Astrocyte of the cerebellum (primary cell): ENCODE measurements around the gene LMX1B.

Experiments
- DNase-seq: peaks from one replicate; pipeline ENCODE4 v3.0.0-alpha.2; 2011; ENCODE audit warnings: low read depth
- H3K4me3 ChIP-seq: 2 replicates; pipeline ENCODE4 v1.5.1; 2011; ENCODE audit warnings: mild to moderate bottlenecking, low read depth, low read length, moderate library complexity
- CTCF ChIP-seq: IDR thresholded peaks from 2 replicates; pipeline ENCODE4 v1.5.1; 2012; ENCODE audit warnings: low read length, low read depth, moderate library complexity, mild to moderate bottlenecking; ENCODE audit errors: missing control alignments
- in situ Hi-C: cut with HindIII; loops from 2 replicates; pipeline ENCODE4 v1.10.0; 2017; ENCODE audit warnings: low sequenced_read_pairs

Gene LMX1B

GRCh38 chr9:126625329-126626126 lies 11.8 kb downstream of the LMX1B start:
- H3K4me3 ChIP-seq: no peak overlapping the region

GRCh38 chr9:126626127-126626925 lies 12.6 kb downstream of the LMX1B start:
- in situ Hi-C loops: no loop called here
- no peak for TF ChIP-seq CTCF
- DNase-seq: no peak
- H3K4me3 ChIP-seq: no peak overlapping the region

More at GRCh38 chr9:126625329-126626126, 11.8 kb downstream of the LMX1B start:
- no peak for DNase-seq
- TF ChIP-seq CTCF: no peak
- in situ Hi-C loops: no loop called here

GRCh38 chr9:126626926-126627233 lies 13.2 kb downstream of the LMX1B start:
- no peak overlapping the region for H3K4me3 ChIP-seq
- in situ Hi-C loops: no loop called here

GRCh38 chr9:126628146-126628545 lies 14.4 kb downstream of the LMX1B start:
- in situ Hi-C loops: no loop called here
- H3K4me3 ChIP-seq: no peak overlapping the region
- no peak for TF ChIP-seq CTCF
- no peak for DNase-seq

More at GRCh38 chr9:126626926-126627233, 13.2 kb downstream of the LMX1B start:
- TF ChIP-seq CTCF: no peak
- no peak for DNase-seq

- no peak for TF ChIP-seq CTCF
- no peak overlapping the region for H3K4me3 ChIP-seq
- in situ Hi-C loops: no loop called here
Observed at GRCh38 chr9:126628969-126629674, 15.4 kb downstream of the LMX1B start.

GRCh38 chr9:126630458-126631237 lies 16.9 kb downstream of the LMX1B start:
- TF ChIP-seq CTCF: no peak
- in situ Hi-C loops: no loop called here
- H3K4me3 ChIP-seq: no peak overlapping the region
- no peak for DNase-seq

More at GRCh38 chr9:126628969-126629674, 15.4 kb downstream of the LMX1B start:
- DNase-seq: no peak
